Prostate gland (tissue), 2 donors: ENCODE results near the gene GCH1.

Source experiments
- POLR2A ChIP-seq: fragments of 450-650 bp; IDR thresholded peaks from one replicate; pipeline ENCODE4 v1.6.1; 2016; ENCODE audit warnings: antibody characterized with exemption, mild to moderate bottlenecking
- POLR2AphosphoS5 ChIP-seq: sonication (generic); formaldehyde crosslinking; IDR thresholded peaks from one replicate; pipeline ENCODE4 v1.6.1; 2017; ENCODE audit warnings: antibody characterized with exemption
- TF ChIP-seq, protein P1 (sequence below), 4 experiments: fragments of 200-600 bp in 2 of 4; fragments of 450-650 bp in 2 of 4; sonication (generic) in 2 of 4; IDR thresholded peaks; 1 replicate in 3 of 4; 2 replicates in 1 of 4; pipeline ENCODE4 v1.5.1; 2016 to 2019; ENCODE audit warnings: antibody characterized with exemption in 4 of 4, mild to moderate bottlenecking in 2 of 4, moderate library complexity in 2 of 4

DNA sequence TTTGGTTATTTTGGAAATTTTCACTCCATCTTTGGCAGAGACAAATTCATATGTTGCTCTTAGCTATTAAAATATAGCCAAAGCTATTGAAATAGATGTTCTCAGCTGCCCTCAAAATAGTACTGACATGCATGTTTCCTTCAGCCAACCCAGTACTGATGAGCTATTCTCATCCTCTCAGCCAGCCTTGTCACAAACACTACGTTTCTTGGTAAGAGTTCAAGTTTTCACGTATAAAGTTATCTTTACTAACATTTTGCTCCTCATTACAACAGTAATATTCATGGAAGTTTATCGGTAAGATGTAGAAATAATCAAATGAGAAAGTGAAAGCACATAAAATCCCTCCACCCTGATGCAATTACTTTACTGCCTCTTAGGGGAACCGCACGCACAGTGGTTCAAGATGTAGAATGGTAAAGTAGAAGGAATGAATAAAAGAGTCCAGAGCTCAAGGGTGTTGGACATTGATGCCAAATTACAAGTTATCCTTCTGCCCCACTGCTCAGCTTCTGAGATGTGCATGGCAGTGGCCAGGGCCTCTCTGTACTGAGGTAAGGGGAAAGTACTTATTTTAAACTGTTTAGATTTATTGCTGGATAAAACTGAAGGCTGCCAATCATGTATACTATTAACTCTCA, 20.7 kb downstream of the GCH1 start:
- no peak for TF ChIP-seq POLR2AphosphoS5
- TF ChIP-seq, protein P1, sequence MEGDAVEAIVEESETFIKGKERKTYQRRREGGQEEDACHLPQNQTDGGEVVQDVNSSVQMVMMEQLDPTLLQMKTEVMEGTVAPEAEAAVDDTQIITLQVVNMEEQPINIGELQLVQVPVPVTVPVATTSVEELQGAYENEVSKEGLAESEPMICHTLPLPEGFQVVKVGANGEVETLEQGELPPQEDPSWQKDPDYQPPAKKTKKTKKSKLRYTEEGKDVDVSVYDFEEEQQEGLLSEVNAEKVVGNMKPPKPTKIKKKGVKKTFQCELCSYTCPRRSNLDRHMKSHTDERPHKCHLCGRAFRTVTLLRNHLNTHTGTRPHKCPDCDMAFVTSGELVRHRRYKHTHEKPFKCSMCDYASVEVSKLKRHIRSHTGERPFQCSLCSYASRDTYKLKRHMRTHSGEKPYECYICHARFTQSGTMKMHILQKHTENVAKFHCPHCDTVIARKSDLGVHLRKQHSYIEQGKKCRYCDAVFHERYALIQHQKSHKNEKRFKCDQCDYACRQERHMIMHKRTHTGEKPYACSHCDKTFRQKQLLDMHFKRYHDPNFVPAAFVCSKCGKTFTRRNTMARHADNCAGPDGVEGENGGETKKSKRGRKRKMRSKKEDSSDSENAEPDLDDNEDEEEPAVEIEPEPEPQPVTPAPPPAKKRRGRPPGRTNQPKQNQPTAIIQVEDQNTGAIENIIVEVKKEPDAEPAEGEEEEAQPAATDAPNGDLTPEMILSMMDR (IDR thresholded peaks at IDR 0.05) = no peak
- no peak for TF ChIP-seq POLR2A
